H54 (cell line): Measurements from ENCODE around the gene VAV2.

Experiments used
- DNase-seq: peaks from one replicate; pipeline ENCODE4 v3.0.0; 2011; ENCODE audit warnings: low spot score, mixed read lengths; ENCODE audit not compliant: insufficient read length
- FAIRE-seq: peaks from 3 replicates; lab custom pipeline; 2011; peaks lifted over from hg19 to GRCh38; lab: Jason Lieb, UNC
- POLR2A ChIP-seq: IDR thresholded peaks from 2 replicates; pipeline ENCODE4 v1.6.1; 2011; ENCODE audit warnings: low read depth, mild to moderate bottlenecking, low read length

Gene VAV2

DNA sequence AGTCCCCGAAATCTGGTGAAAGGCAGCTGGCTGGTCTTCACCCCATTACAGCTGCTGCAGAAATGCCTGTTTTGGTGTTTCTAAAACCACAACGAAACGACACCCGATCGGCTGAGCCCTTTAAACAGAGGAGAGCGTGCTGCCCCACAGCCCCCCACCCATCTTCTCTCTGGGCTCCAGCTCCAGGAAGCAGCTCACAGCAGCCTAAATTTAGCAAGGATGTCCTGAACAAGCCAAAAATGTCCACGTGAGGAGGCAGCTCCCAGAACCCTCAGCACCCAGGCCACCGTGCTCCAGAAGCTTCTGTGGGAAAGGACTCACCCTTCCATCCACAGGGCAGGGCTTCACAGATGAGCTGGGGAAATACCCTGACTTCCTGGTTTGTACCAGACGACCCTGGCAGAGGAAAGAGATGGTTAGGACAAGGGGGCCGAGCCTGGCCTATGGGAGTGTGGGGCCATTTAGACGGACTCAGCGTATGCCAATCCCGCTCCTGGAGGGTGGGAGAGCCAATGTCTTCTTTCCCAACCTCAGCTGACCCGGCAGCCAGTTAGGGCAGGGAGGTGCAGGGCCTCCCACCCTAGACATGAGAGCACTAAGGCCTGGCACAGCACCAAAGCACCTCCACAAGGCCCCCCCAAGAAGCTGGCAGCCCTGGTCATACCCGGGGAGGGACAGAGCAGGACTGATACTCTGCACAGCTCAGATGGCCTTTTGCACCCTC lies 214.9 kb downstream of the VAV2 start:
- DNase-seq: no peak
- TF ChIP-seq POLR2A: no peak
- FAIRE-seq: no peak

- no peak for TF ChIP-seq POLR2A
- FAIRE-seq: no peak
- no peak for DNase-seq
Measured at GRCh38 chr9:133775951-133776905, 215.9 kb downstream of the VAV2 start.

- DNase-seq (no peak), FAIRE-seq (no peak)
- no peak for TF ChIP-seq POLR2A
Measured at GRCh38 chr9:133775291-133775690, 216.8 kb downstream of the VAV2 start.

DNA sequence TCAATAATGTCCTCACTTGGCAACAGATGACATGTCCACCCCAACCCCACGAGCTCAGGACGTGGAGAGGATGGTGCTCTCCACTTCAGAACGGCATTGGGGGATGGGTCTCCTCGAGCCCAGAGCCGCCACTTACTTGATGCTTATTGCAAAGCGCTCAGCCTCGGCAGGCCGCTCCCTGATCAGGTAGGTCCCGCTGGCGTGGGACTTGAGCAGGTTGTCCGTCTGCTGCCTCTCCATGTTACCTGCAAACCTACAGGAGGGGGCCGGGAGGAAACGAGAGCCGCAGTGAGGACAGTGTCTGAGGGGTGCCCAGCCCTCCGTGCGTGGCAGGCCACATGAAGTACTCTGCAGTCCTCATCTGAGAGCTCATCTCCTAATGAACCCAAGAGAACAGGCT lies 217.3 kb downstream of the VAV2 start:
- no peak for TF ChIP-seq POLR2A
- no peak for FAIRE-seq
- no peak for DNase-seq

- FAIRE-seq (no peak), DNase-seq (no peak)
- no peak for TF ChIP-seq POLR2A
Measured at GRCh38 chr9:133773889-133774655, 218.1 kb downstream of the VAV2 start.

GRCh38 chr9:133772581-133772980 lies 219.5 kb downstream of the VAV2 start:
- DNase-seq (no peak), FAIRE-seq (no peak)
- no peak for TF ChIP-seq POLR2A

DNA sequence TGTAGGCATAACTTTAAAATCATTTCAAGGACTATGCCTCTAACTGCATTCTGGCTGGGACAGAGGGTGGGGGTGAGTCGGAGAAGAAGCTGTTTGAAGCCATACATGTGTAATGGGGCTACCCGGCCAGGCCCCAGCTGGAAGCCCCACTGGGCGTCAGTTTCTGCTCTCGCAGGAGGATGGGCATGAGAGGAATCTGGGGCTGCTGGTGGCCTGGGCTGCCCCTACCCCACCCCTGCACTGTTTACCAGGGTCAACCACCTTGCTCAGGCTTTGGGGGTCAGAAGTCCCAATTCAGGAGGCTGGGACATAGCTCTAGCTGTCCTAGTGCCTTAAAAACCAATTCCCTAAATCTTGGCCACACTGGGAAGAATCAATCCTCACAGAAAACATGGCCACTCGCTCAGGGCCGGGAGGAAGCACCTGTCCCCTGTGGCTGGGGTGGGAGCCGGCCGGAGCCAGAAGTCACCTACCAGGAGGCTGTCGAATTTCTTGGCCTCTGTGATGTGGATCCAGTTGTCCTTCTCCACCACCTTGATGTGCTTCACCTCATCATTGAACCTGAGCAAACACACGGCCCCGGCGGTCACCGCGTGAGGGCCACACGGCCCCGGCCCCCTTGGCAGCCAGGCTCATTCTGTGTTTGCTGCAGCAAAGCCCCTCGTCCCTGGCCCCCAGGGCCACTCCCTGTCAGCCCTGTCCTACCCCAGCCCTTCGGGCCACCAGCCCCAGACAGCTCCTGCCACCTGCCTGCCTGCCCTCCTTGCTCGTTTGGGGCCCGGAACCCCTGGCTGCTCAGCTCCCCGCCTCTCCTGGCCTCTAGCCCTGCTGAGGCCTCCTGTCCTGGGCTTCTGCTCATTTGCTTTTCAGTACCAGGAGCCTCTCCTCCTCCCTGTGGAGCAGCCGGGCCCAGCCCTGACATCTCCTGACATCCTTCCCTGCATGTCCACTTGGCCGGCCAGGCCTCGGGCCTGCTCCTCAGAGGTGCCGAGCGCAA lies 220.3 kb downstream of the VAV2 start:
- TF ChIP-seq POLR2A: no peak
- no peak for DNase-seq
- no peak for FAIRE-seq

GRCh38 chr9:133770076-133770777 lies 221.9 kb downstream of the VAV2 start:
- FAIRE-seq (no peak), DNase-seq (no peak)
- no peak for TF ChIP-seq POLR2A

DNA sequence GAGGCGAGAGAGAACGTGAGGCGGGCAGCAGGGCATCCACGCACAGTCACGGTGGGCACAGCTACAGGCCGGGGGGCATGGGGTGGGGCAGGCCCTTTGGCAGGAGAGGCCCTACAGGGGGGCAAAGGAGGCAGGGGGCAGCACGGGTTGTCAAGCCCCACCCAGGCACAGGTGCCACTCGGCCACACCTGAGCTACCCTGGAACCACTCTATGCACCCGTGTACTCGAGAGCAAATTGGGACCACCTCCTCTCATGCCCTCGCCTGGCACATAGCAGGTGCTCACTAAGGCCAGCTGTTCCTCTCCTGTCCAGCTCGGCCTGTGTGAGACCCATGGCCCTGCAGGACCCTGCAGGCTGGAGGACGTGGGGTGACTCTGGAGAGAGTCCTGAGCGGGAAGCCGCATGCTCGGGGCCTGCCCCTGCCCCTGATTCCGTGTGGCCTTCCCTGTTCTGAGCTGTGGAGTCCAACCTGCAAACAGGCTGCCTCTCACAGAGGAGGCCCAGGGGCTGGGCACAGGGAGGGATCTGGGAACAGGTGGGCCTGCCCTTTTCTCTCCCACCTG lies 222.5 kb downstream of the VAV2 start:
- DNase-seq (no peak), FAIRE-seq (no peak)
- TF ChIP-seq POLR2A: no peak

DNA sequence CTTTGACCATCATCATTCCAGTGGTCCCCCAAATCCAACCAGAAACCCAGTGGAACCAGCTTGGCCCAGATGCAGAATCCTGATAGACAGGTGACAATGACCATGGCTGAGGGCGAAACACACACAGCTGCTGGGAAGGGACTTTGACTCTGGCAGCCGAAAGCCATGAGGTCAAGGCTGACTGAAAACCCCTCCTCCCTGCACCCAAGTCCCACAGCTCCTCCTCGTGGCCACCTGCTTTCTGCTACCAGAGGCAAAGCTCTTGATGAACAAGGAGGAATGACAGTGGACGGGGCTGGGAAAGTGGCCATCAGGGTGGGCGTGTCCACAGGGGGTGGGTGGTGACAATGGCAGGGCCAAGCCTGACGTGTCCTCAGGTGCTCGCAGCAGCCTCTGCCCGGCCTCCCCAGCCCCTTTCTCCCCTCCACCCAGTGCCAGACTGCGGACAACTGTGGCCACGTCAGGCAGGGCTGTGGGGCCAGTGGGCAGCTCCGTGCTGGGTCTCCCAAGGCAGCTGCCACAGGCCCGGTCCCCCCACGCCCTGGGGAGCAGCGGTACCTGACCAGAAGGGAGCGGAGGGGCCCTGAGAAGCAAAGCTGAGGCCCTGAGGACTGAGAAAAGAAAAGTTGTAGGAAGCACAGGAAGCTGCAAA lies 223.1 kb downstream of the VAV2 start:
- TF ChIP-seq POLR2A: no peak
- DNase-seq (no peak), FAIRE-seq (no peak)

GRCh38 chr9:133768371-133768858 lies 223.7 kb downstream of the VAV2 start:
- FAIRE-seq (no peak), DNase-seq (no peak)
- TF ChIP-seq POLR2A: no peak
